NCI-H526 treated with DMSO at 0.1 percent for 48 hours (cell line): ENCODE results near the gene SFMBT2.
"Not testable (repeated sequence)": the region's sequence is repeated elsewhere in the genome, so short reads cannot be mapped to it uniquely, and the experiment has no call there.

Experiments
- DNase-seq: peaks from one replicate; lab custom pipeline; 2025; lab: John Stamatoyannopoulos, UW

Gene SFMBT2

DNA sequence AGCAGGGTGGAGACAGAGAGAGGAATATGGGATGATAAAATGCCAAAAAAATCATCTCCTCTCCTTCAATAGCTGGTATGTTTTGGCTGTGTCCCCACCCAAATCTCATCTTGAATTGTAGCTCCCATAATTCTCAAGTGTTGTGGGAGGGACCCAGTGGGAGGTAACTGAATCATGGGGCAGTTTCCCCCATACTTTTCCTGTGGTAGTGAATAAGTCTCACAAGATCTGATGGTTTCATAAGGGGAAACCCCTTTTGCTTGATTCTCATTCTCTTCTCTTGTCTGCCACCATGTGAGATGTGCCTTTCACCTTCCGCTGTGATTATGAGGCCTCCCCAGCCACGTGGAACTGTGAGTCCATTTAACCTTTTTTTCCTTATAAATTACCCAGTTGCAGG, 226.7 kb downstream of the SFMBT2 start:
- not testable (repeated sequence) for DNase-seq

DNA sequence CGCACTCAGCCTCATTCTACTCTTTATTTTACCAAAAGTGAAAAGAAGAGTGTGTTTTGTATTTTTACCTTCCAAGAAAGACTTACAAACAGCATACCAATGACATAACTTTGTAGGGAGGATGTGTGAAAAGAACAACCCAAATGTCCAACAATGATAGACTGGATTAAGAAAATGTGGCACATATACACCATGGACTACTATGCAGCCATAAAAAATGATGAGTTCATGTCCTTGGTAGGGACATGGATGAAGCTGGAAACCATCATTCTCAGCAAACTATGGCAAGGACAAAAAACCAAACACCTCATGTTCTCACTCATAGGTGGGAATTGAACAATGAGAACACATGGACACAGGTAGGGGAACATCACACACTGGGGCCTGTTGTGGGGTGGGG, 228.5 kb downstream of the SFMBT2 start:
- DNase-seq: not testable (repeated sequence)

DNA sequence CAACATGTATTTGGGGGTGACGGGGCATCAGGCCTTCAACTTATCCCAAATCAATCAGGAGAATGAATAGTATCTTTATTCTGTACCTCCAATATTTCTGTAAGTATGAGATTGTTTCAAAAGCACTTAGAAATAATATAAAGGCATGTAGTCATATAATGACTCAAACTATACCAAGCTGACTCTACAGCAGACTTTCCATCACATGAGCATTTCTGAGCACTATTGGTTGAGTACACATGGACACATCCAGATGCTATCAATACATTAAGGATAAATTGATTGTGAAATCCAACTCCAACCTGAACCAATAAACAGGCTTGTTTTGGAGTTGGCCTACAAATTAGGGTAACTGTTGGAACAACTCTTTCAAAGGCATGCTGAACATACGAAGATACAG, 229.4 kb downstream of the SFMBT2 start:
- DNase-seq: no peak

DNA sequence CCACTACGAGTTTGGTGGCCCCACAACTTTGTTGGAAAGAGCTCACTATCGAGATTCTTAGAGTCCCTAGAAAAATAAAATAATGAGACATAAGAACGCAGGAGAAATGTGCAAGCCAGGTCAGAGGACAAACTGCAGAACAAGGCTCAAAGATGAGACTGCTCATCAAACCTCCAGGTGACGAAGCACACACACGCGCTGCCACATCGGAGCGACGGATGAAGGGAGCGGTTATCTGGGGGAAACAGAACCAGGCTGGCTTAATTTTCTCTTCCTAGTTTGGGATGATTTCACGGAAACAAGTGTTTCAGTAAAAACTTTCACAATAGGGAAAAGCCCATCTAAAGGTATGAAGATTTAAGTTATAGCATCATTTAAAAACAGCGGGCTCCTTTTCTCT, 231.3 kb downstream of the SFMBT2 start:
- no peak for DNase-seq

DNA sequence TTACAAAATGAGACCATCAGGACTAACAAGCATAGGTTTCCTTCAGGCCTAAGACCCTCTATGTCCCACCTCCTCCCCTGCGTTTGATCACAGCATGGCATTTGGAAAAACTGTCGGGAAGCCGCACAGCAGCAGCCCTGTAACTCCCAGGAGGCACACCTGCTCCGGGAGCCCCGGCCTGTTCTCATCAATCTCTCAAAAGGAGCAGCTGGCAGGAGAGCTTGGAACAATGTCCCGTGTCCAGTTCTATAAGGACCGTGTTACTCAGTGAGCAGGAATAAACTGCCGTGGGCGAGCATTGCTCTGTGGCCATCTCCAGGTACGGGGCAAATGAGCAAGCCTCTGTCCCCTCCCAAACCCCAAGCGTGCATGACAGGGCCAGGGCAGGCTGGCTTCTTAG, 236.9 kb downstream of the SFMBT2 start:
- DNase-seq: no peak

DNA sequence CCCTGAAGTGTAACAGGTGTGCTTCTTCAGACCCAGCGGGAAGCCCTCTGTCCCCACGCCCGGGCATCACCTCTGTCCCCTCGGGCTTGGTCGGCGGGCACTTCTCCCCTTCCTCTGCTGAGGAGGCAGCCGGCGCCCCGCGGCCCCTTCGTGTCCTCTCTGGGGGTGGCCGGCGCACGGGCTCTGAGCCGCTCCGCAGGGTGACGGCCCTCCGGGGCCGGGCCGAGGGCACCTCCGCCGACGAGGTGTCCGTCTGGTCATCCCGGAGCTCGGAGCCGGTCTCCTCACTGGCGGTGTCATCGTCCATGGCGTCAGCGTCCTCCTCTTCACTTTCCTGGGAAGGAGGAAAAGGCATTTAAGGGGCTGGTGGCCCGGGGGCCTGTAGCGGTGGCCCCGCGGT, 239.0 kb downstream of the SFMBT2 start:
- no peak for DNase-seq

DNA sequence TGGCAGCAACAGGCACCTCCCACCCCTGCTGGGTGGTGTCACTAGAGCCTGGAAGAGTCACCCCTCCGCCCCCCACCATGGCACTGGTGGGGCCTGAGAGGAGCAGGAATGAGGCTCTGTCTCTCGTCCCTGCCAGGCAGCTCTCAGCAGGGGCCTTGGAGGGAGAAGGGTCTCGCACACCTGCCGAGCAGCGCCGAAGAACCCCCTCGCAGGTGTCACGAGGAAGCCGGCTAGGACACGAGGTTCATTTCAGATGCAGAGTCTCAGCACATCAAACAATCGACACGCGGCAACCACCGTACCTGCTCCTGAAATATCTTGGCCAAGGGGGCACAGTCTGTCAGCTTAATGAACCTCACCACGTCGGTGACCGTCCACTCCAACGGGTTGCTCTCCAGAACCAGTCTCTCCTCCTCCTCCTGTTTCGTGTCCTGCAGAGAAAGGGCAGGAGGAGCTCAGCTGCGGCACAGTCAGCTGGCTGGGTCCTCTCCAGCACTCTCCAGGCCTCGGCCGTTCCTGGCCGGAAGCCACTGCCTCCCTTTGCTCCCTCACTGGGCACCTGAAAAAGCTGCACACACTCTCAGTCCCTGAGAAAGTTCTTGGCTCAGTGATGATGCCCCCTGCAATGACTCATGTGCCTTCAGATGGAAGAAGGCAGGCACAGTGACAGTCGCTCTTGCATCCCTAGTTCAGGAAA, 240.1 kb downstream of the SFMBT2 start:
- no peak for DNase-seq

DNA sequence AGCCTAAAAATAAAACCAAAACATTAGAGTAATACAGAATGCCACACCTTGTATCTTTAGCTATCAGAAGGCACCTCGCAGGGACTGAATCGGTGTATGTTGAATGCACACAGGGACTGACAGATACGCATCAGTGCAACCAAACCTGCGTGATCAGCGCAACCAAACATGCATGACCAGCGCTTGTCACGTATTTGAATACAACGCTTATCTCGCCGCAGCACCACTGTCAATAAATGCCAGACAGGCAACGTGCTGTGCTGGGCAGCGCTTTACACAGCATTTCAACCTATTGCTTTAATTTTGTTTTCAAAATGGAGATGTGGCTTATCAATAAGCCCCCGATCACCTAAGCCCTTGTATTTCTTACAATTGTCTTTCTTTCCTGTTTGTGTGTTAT, 242.4 kb downstream of the SFMBT2 start:
- peak; percentile 2 for DNase-seq

DNA sequence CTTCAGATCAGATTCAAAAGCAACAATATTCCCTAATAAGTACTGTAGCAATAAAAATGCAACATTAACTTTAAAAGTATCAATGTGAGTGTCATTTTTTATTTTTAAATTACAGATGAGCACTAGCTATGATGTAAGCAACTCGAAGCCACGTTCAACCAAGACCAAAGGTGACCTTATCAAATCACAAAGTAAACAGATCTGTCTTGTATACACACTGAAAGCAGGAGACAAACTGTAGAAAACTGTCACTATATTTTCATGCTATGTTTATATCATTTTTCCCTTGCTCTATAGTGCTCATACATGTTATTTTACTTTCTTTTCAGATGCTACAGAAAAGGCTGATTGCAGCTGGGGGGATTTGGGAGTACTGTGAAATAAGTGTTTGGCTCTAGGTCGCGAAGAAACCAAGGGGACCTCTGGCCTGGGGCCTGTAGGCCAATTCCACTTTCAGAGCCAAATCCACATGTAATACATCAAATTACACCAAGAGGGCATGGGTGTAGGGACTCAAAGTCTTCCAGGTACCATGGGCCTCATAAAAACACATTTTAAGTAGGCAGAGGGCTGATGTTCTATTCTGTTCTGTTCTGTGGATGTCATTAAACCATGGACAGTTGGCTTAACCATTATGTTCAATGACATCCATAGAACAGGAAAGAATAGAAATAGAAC, 245.2 kb downstream of the SFMBT2 start:
- DNase-seq: no peak

DNA sequence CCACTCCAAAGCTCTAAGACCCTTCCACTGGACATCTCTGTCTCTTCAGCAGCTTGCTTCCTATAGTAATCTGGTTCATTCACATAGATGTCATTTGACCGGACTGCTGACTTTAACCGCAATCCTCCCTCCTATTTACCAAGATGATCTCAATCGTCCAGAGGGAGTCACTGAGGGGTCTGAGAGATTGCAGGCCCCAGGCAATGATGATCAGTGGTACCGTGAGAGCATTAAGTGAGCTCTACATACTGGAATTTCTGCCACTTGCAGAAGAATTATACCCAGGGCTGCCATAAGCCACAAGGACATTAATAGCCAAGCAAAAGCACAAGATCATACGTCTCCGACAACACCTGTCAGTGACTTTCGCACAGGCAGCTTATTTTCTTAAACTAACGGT, 245.9 kb downstream of the SFMBT2 start:
- no peak for DNase-seq

DNA sequence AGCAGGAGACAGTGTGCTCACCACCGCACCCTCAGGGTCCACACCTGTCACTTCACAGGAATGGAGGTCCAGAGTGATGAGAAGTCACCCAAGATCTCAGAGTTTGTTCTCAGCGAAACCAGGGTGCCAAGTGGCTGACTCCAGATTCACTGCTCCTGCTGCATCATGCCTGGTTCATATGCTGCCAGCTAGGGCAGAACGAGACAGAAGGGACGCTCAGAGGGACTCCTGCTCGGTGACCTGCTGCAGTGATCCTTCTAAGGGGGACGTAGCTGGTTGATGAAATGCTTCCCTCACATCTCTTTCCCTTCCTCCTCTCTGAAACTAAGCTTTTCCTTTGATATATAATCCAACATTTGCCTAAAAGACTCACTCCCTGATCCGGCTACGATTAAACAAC, 248.5 kb downstream of the SFMBT2 start:
- no peak for DNase-seq

DNA sequence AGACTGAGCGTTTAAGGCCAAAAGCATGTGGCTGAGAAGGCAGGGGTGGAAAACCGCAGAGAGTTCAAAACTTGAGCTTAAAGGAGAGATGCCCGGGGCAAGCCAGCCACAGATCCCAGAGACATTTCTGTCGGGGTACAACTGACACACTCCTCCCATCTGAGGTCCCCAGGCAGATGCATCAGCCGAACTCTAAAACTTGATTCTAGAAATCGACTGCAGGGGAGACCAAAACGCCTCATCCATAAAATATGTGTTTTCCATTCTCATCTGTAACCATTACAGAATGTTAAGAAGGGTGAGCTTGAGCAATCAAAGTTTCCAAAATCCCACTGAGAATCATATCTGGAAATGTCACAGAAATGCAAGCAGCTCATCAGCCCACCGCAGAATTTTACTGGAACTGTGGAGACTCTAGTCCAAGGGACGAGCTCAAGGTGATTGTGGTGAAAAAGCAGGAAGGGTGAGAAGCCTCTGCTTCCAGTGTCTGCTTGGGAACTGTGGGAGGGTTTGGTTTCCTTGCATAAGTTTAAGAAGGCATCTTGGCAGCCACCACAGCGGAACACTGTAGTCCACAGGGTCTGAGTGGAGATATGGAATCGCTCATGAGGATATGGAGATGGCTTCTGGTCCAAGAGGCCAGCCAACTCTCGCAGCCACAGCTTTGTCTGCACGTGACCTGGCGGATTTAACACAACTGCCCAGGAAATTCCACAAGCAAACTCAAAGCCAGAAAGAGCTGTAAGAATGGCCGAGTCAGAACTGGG, 249.2 kb downstream of the SFMBT2 start:
- no peak for DNase-seq

DNA sequence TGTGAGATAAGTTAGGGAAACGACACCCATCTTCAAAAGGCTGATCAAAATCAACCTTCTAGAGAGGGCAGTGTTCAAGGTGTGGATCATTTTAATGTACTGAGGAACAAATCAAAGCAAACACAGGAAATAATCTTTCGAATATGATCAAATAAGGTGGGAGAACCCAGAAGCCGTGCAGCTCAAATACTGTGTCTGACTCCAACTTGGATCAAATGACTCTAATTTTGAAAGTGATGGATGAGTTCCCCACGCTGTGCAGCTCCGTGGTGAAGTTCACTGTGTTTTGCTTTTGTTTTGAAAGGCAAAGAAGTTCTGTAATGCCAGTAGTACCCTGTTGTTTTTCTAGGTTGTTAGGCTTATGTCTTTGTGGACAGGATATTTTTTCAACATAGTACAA, 250.9 kb downstream of the SFMBT2 start:
- DNase-seq: no peak

DNA sequence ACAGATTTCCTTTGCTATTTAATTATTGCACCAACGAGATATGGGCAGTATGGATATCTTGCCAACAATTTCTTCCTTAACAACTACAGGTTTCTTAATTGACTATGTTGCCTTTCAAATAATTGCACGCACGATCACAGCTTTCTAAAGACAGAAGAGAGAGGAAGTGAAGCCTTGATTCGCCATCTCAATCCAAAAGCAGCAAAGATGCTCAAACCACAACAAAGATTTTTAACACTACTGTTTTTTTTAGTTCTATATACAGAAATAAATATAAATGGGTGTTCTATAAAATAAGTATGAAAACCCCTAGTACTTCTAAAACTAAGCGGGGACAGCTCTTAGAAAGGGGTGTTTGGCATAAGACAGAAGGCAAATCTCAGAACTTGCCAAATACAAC, 251.3 kb downstream of the SFMBT2 start:
- no peak for DNase-seq

DNA sequence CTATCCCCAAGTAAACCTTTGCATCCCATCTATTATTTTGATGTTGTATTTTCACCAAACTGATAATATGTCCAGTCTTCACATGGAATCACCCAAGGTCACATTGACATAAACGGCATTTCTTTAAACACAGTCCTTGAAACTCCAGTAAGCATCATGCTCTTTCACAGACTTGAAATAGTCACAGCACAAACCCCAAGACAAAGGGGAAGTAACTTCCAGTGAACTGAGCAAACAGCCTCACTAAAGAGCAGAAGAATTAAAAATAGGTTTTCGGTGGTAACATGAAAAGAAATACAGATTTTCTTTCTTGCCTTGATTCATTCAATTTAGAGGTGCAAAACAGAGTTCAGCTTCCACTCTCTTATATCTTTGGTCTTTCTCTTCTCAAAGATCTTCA, 253.7 kb downstream of the SFMBT2 start:
- no peak for DNase-seq

DNA sequence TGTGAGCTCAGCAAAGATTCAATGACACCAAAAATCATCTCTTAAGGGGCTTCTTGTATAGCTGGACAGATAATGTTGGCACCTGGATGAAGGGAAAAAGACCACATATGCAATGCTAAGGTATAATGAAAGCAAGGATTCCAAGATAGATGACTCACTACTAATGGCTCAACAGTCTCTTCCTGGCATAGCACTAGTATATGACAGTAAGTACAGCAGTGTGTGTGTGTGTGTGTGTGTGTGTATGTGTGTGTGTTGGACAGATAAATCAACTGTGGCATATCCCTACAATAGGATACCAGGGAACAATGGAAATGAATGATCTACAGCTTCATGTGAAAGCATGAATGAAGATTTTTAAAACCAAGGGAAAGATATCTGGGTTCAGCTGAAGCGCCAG, 257.1 kb downstream of the SFMBT2 start:
- no peak for DNase-seq

DNA sequence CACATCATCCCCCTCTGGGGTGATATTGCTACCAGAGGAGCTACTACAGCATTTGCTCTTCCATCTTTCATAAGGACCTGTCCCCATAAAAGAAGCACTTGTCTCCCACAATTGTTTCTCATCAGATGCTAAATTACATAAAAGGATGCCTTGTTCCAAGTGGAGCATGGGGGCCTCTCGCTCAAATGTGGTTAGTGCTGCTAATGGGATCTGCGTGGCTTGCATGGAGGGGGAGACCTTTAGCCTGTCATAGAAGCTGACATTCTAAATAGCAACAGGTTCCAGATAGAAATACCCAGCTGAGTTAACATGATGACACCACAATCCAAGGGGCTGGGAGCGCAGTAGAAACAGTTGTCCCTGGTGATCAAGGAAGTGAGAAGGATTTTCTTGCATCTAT, 257.9 kb downstream of the SFMBT2 start:
- no peak for DNase-seq

DNA sequence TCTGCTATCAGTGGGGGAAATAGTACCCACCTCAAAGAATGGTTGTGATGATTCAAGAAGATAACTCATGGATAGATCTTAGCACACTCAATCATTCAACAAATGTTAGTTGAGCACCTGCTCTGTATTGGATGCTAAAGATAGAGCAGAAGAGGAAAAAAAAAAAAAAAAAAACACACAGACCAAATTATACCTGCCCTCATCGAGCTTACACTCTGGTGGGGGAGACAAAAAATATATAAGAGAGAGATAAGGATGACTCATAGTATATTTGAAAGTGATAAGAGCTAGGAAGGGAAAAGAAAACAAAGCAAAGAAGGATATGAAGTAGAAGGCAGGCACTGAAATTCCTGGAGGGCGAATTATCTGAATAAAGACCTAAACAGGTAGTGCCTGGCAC, 258.5 kb downstream of the SFMBT2 start:
- DNase-seq: no peak

DNA sequence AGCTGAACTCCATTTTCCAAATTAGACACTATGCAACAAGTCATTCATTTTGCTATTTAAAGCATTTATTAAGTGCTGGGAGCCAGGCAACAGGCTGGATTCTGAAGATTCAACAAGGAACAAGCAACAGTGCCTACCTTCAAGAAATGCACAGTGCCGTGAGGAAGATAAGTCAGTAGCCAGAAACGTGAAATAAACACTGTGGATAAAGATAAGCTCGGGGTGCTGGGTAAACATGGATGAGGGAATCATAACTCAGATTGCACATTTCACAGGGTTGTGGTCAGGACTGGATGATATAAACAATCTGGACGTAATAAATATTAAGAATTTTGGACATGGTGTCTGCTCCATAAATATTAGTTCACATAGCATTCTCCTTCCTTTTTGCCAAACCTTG, 259.3 kb downstream of the SFMBT2 start:
- DNase-seq: no peak

DNA sequence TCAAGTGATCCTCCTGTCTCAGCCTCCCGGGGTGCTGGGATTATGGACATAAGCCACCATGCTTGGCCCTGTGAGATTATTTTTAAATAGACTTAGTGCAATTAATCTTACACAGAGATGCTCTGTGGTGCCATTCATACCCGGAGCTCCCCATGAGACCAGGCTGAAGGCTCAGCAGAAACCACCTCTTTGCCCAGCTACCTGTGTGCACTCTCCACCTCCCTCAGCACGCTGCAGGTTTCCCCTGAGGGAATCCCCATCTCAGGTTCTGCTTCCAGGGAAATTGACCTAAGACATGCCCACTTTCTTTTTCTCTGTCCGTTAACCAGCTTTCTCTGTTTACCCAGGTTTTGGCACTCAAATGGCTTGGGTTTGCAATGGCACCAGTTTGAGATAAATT, 260.5 kb downstream of the SFMBT2 start:
- no peak for DNase-seq

DNA sequence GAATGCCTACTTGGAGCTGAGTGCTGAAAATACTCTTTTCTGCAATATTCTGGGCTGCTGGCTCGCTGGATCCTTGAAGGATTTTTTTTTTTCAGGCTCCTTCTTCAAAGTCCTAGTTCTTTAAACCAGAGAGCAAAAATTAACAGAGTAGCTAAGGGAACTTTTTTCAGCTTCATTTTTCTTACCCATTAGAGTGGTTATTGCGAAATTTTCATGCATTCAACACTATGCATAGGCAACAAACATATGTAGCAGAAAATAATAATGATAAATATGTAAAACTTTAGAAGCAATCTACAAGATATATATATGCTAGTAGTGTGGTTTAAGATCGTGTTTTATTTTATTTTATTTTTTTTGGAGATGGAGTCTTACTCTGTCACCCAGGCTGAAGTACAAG, 264.6 kb downstream of the SFMBT2 start:
- no peak for DNase-seq

DNA sequence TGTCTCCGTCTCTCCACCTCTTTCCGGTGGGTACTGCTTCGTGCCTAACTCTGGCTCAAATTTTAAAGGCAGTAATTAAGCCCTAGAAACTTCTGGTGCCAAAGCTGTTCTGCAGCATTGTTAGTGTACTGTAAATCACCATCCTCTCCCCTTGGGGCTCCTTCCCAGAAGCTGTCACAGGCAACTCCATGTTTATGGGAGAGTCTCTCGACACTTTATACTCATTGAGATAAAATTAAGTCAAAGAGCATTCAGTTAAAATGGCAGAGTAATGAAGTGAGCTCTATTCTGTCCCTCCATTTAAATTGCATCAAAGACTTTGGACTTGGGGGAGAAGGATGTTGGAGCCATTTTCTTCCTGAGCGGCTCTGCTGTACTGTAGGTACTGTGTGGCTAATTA, 274.8 kb downstream of the SFMBT2 start:
- DNase-seq: no peak

DNA sequence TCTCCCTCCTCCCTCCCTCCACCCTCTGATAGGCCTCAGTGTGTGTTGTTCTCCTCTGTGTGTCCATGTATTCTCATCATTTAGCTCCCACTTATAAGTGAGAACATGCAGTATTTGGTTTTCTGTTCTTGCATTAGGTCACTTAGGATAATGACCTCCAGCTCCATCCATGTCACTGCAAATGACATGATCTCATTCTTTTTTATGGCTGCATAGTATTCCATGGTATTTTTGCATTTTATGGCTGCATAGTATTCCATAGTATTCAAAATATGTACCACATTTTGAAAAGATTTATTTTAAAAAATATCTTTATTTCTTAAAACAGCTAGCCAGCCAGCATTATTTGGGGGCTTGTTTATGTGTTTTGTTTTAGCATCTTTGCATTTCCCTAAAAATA, 275.6 kb downstream of the SFMBT2 start:
- no peak for DNase-seq
